GM18505 (cell line): ENCODE measurements around the gene BAIAP2L2.

Source experiments
- ATAC-seq: cut with Tn5 transposase; IDR thresholded peaks from one replicate; pipeline ENCODE4 v1.9.1; 2021; ENCODE audit not compliant: unreplicated experiment
- POLR2A ChIP-seq: IDR thresholded peaks from 4 replicates; pipeline ENCODE4 v1.6.1; 2011; ENCODE audit warnings: borderline replicate concordance; ENCODE audit not compliant: insufficient read depth, insufficient read length; ENCODE audit errors: extremely low read depth

BAIAP2L2 gene

GRCh38 chr22:38069372-38070249 is 40.9 kb downstream of the BAIAP2L2 start:
- TF ChIP-seq POLR2A: no peak
- no peak for ATAC-seq

- TF ChIP-seq POLR2A: no peak
- ATAC-seq: no peak
Observed at GRCh38 chr22:38068641-38069371, 41.7 kb downstream of the BAIAP2L2 start.

GRCh38 chr22:38067761-38068360 is 42.6 kb downstream of the BAIAP2L2 start:
- no peak for TF ChIP-seq POLR2A
- ATAC-seq: no peak

- ATAC-seq: no peak
- no peak for TF ChIP-seq POLR2A
Observed at GRCh38 chr22:38067028-38067415, 43.5 kb downstream of the BAIAP2L2 start.

GRCh38 chr22:38066381-38067027 is 44.0 kb downstream of the BAIAP2L2 start:
- no peak for TF ChIP-seq POLR2A
- no peak for ATAC-seq

GRCh38 chr22:38065539-38065938 is 44.9 kb downstream of the BAIAP2L2 start:
- TF ChIP-seq POLR2A: no peak
- ATAC-seq: no peak

GRCh38 chr22:38062791-38063190 is 47.7 kb downstream of the BAIAP2L2 start:
- TF ChIP-seq POLR2A: no peak
- no peak for ATAC-seq

GRCh38 chr22:38056969-38057891 is 53.3 kb downstream of the BAIAP2L2 start, which contains the start of gene PICK1:
TSS of gene PICK1 (plus strand) at chr22:38057404. CDS start at chr22:38057810, 406 bp downstream.
- TF ChIP-seq POLR2A: peak; percentile 61
- no peak for ATAC-seq

- no peak for TF ChIP-seq POLR2A
- no peak for ATAC-seq
Observed at GRCh38 chr22:38051900-38052862, 58.3 kb downstream of the BAIAP2L2 start.

GRCh38 chr22:38051261-38051660 is 59.2 kb downstream of the BAIAP2L2 start:
- no peak for ATAC-seq
- no peak for TF ChIP-seq POLR2A

- no peak for TF ChIP-seq POLR2A
Observed at GRCh38 chr22:38050720-38051119, 59.8 kb downstream of the BAIAP2L2 start.

More at GRCh38 chr22:38050720-38051119, 59.8 kb downstream of the BAIAP2L2 start:
- ATAC-seq: no peak
